H1 (cell line): Measurements from ENCODE around the gene ASZ1. TPM values are rescaled to one million over a fixed set of nuclear protein-coding genes. Genes with fewer than 3 reads are reported as not detected.

ENCODE experiments used
- ASH2L ChIP-seq: fragments of 200-600, 300-600 bp; sonication (generic); IDR thresholded peaks from one replicate; pipeline ENCODE4 v1.7.1; 2017; ENCODE audit warnings: low read length
- CHD1 ChIP-seq: IDR thresholded peaks from 2 replicates; pipeline ENCODE4 v1.6.1; 2012; ENCODE audit warnings: low read depth, low read length, improper control_type of control experiment
- CHD7 ChIP-seq: fragments of 300-600 bp; sonication (generic); IDR thresholded peaks from 2 replicates; pipeline ENCODE4 v1.7.1; 2012; ENCODE audit warnings: low read length, moderate library complexity, mild to moderate bottlenecking, inconsistent platforms; ENCODE audit not compliant: insufficient replicate concordance
- HDAC2 ChIP-seq, 2 experiments: fragments of 300-600 bp in 1 of 2; sonication (generic) in 1 of 2; IDR thresholded peaks; 2 replicates each; pipeline ENCODE4 v1.6.1; 2011 to 2012; ENCODE audit warnings: low read depth in 2 of 2, low read length in 2 of 2, mild to moderate bottlenecking in 2 of 2, moderate library complexity in 2 of 2, borderline replicate concordance in 1 of 2, inconsistent platforms in 1 of 2
- KDM4A ChIP-seq: IDR thresholded peaks from one replicate; pipeline ENCODE4 v1.7.1; 2012; ENCODE audit warnings: low read depth, mild to moderate bottlenecking, moderate library complexity, low read length, inconsistent platforms; ENCODE audit not compliant: severe bottlenecking
- polyA plus RNA-seq, 7 experiments: library from polyadenylated mRNA; depleted of rRNA in 3 of 7; stranded (reverse) in 5 of 7; unstranded in 2 of 7; fragments of >200 nt in 5 of 7; fragments of 200-250 nt in 2 of 7; gene quantifications; 1 replicate in 5 of 7; 2 replicates in 1 of 7; 4 replicates in 1 of 7; pipeline versions ENCODE4 v1.2.1 to v1.2.3, GENCODE V29; 2011 to 2013; ENCODE audit warnings: missing spikeins in 2 of 7, mixed read lengths in 2 of 7
- total RNA-seq: library from RNA; stranded (reverse); fragmentation: NEBNext Ultra II Directional; extraction: Animal tissue kit (Norgen Biotek cat#: 25700); gene quantifications from 2 replicates; pipeline ENCODE4 v1.2.1, GENCODE V29; 2021

The ASZ1 gene
- total and polyA plus RNA-seq, 2 of the 8 experiments (the other 6 are each of a cell fraction or from before 2014, with no cell fraction given) = not detected

GRCh38 chr7:117435475-117436043 lies 8.3 kb upstream of the ASZ1 start (continued):
- no peak for TF ChIP-seq HDAC2 (IDR thresholded peaks at IDR 0.05; ENCODE audit: borderline replicate concordance in 1 of 2, low read depth in 2 of 2, low read length in 2 of 2)
- no peak for TF ChIP-seq CHD7
- no peak for TF ChIP-seq CHD1
- TF ChIP-seq KDM4A = no peak
- TF ChIP-seq ASH2L = no peak
